Keratinocyte (primary cell): ENCODE data around the gene DYNC1LI2. TPM values are rescaled to one million over a fixed set of nuclear protein-coding genes. Genes with fewer than 3 reads are reported as not detected.

Source experiments
- DNase-seq: peaks from one replicate; pipeline ENCODE4 v3.0.0-alpha.2; 2011; ENCODE audit warnings: low read depth, missing footprints, low spot score
- FAIRE-seq: peaks from 2 replicates; lab custom pipeline; 2011; peaks lifted over from hg19 to GRCh38; lab: Jason Lieb, UNC
- H2AFZ ChIP-seq: 2 replicates; pipeline ENCODE4 v1.6.0; 2012; ENCODE audit warnings: low read length, control low read depth, inconsistent platforms; ENCODE audit not compliant: control insufficient read depth
- H3K27ac ChIP-seq: 2 replicates; pipeline ENCODE4 v1.5.1; 2011; ENCODE audit warnings: low read length; ENCODE audit not compliant: control insufficient read depth, insufficient read depth
- H3K27me3 ChIP-seq: 3 replicates; pipeline ENCODE4 v1.6.0; 2011; ENCODE audit warnings: low read length; ENCODE audit not compliant: control insufficient read depth, insufficient read depth; ENCODE audit errors: extremely low read depth
- H3K36me3 ChIP-seq, 2 experiments: 2 replicates in 1 of 2; 3 replicates in 1 of 2; pipeline ENCODE4 v1.5.1; 2011; ENCODE audit warnings: low read length in 2 of 2, mild to moderate bottlenecking in 1 of 2; ENCODE audit not compliant: control insufficient read depth in 2 of 2, insufficient read depth in 2 of 2; ENCODE audit errors: extremely low read depth in 1 of 2
- H3K4me1 ChIP-seq: 3 replicates; pipeline ENCODE4 v1.5.1; 2011; ENCODE audit warnings: low read length; ENCODE audit not compliant: control insufficient read depth, insufficient read depth; ENCODE audit errors: extremely low read depth
- H3K4me2 ChIP-seq: 3 replicates; pipeline ENCODE4 v1.6.0; 2011; ENCODE audit warnings: low read depth, low read length; ENCODE audit not compliant: control insufficient read depth, insufficient read depth; ENCODE audit errors: extremely low read depth
- H3K4me3 ChIP-seq, 3 experiments: fragments of 200-600 bp in 1 of 3; sonication (generic) in 1 of 3; 2 replicates in 2 of 3; 3 replicates in 1 of 3; pipeline ENCODE4 v1.5.1; 2011 to 2016; ENCODE audit warnings: low read length in 3 of 3, mild to moderate bottlenecking in 3 of 3, control low read depth in 2 of 3, inconsistent platforms in 1 of 3, low read depth in 1 of 3, mixed read lengths in 1 of 3, mixed run types in 1 of 3, moderate library complexity in 1 of 3; ENCODE audit not compliant: control insufficient read depth in 2 of 3, insufficient read depth in 2 of 3; ENCODE audit errors: extremely low read depth in 1 of 3
- H3K79me2 ChIP-seq: 2 replicates; pipeline ENCODE4 v1.6.0; 2012; ENCODE audit warnings: low read length; ENCODE audit not compliant: control insufficient read depth, insufficient read depth
- H3K9ac ChIP-seq: 3 replicates; pipeline ENCODE4 v1.6.0; 2011; ENCODE audit warnings: low read length; ENCODE audit not compliant: control insufficient read depth, insufficient read depth; ENCODE audit errors: extremely low read depth
- H3K9me1 ChIP-seq: 3 replicates; pipeline ENCODE4 v1.6.0; 2011; ENCODE audit warnings: low read length; ENCODE audit not compliant: control insufficient read depth, insufficient read depth; ENCODE audit errors: extremely low read depth
- H3K9me3 ChIP-seq: 2 replicates; pipeline ENCODE4 v1.5.1; 2012; ENCODE audit warnings: low read depth, low read length; ENCODE audit not compliant: control insufficient read depth
- H4K20me1 ChIP-seq: 3 replicates; pipeline ENCODE4 v1.6.0; 2011; ENCODE audit warnings: low read length; ENCODE audit not compliant: control insufficient read depth, insufficient read depth; ENCODE audit errors: extremely low read depth
- CTCF ChIP-seq, 3 experiments: IDR thresholded peaks in 1 of 3; conservative IDR thresholded peaks in 1 of 3; optimal IDR thresholded peaks in 1 of 3; 2 replicates in 2 of 3; 3 replicates in 1 of 3; pipeline versions ENCODE3 to v1.5.1; 2011; ENCODE audit warnings: low read length in 3 of 3, mild to moderate bottlenecking in 3 of 3, moderate library complexity in 2 of 3, control low read depth in 1 of 3, inconsistent platforms in 1 of 3; ENCODE audit not compliant: insufficient read depth in 2 of 3; ENCODE audit errors: extremely low read depth in 1 of 3
- EZH2 ChIP-seq: IDR thresholded peaks from one replicate; pipeline ENCODE4 v1.6.1; 2012; ENCODE audit warnings: inconsistent platforms, mild to moderate bottlenecking, low read length, moderate library complexity
- dilution Hi-C: fragments of 300-500 bp; cut with MboI; formaldehyde crosslinking; loops from one replicate; pipeline ENCODE4 v1.7.0; 2020; ENCODE audit warnings: low sequenced_read_pairs; ENCODE audit not compliant: extremely low pct_ligation_motif_present
- polyA plus RNA-seq, 5 experiments: library from polyadenylated mRNA; depleted of rRNA in 3 of 5; stranded (reverse) in 3 of 5; stranded (forward) in 1 of 5; unstranded in 1 of 5; fragments of >200 nt; gene quantifications; 1 replicate in 1 of 5; 2 replicates in 3 of 5; 3 replicates in 1 of 5; pipeline versions ENCODE4 v1.2.1 to v1.2.3, GENCODE V29; 2011 to 2012; ENCODE audit warnings: missing spikeins in 2 of 5, low read depth in 1 of 5, low replicate concordance in 1 of 5

Gene DYNC1LI2
- polyA plus RNA-seq, 1 donor (not counting 4 experiments of a cell fraction or from before 2014, with no cell fraction given), result 66.0 TPM

- Histone ChIP-seq H2AFZ (no peak overlapping the region), H3K27ac (no peak overlapping the region), H3K27me3 (no peaks in the 10 kb centered on the region), H3K36me3 (peaks cover 15 to 30% of the 10 kb centered on the region in 2 experiments), H4K20me1 (peaks cover 3% of the 10 kb centered on the region), H3K9ac (no peak overlapping the region), H3K9me1 (peaks cover 3% of the 10 kb centered on the region), H3K4me3 (no peak overlapping the region), H3K79me2 (peaks cover 66% of the 10 kb centered on the region), H3K4me2 (no peak overlapping the region), H3K4me1 (peaks cover 23% of the 10 kb centered on the region), H3K9me3 (no peaks in the 10 kb centered on the region)
- dilution Hi-C loops, result no loop called here
- DNase-seq, result no peak
- TF ChIP-seq CTCF (optimal IDR thresholded peaks at IDR 0.05 in 1 of 3, IDR thresholded peaks at IDR 0.05 in 1 of 3, conservative IDR thresholded peaks at IDR 0.05 in 1 of 3; ENCODE audit: extremely low read depth in 1 of 3, insufficient read depth in 2 of 3, low read length in 3 of 3), result no peak
- no peak for FAIRE-seq
Measured at GRCh38 chr16:66746682-66747081, 4.7 kb downstream of the DYNC1LI2 start.

- H3K4me1 ChIP-seq, result peaks cover 30% of the 10 kb centered on the region
- no peak overlapping the region for H2AFZ ChIP-seq
- no peak overlapping the region for H3K4me3 ChIP-seq
- H3K79me2 ChIP-seq, result peaks cover 65% of the 10 kb centered on the region
- no peak overlapping the region for H3K9ac ChIP-seq
- peaks cover 3% of the 10 kb centered on the region for H3K9me1 ChIP-seq
- no peak overlapping the region for H3K27ac ChIP-seq
- H3K36me3 ChIP-seq, result peaks cover 17 to 35% of the 10 kb centered on the region in 2 experiments
- no peaks in the 10 kb centered on the region for H3K9me3 ChIP-seq
- H3K4me2 ChIP-seq, result no peak overlapping the region
- H4K20me1 ChIP-seq, result peaks cover 3% of the 10 kb centered on the region
- DNase-seq (no peak), FAIRE-seq (no peak)
- H3K27me3 ChIP-seq, result no peaks in the 10 kb centered on the region
- TF ChIP-seq CTCF (optimal IDR thresholded peaks at IDR 0.05 in 1 of 3, IDR thresholded peaks at IDR 0.05 in 1 of 3, conservative IDR thresholded peaks at IDR 0.05 in 1 of 3; ENCODE audit: extremely low read depth in 1 of 3, insufficient read depth in 2 of 3, low read length in 3 of 3) (no peak), EZH2 (no peak)
- dilution Hi-C loops, result no loop called here
Measured at GRCh38 chr16:66746048-66746447, 5.4 kb downstream of the DYNC1LI2 start.
